ENCODE measurements around the gene ONECUT3. TPM values are rescaled to one million over a fixed set of nuclear protein-coding genes. Genes with fewer than 3 reads are reported as not detected.
A peak's percentile ranks its signal among the peaks of the same experiment; 100 is the strongest.
"Not testable (repeated sequence)": the region's sequence is repeated elsewhere in the genome, so short reads cannot be mapped to it uniquely, and the experiment has no call there.

Gene ONECUT3
- total RNA-seq (2021) (0.05 TPM in 1 of 2 replicates, not detected in the other), Bru-seq, nascent RNA (percentile 10 among the genes with signal in this experiment), BruChase-seq, experiment 1, labeled RNA remaining after a 2-hour chase (percentile 13 among the genes with signal in this experiment), BruChase-seq, experiment 2, labeled RNA remaining after a 6-hour chase (percentile 17 among the genes with signal in this experiment)
- long read RNA-seq = 0 reads

DNA sequence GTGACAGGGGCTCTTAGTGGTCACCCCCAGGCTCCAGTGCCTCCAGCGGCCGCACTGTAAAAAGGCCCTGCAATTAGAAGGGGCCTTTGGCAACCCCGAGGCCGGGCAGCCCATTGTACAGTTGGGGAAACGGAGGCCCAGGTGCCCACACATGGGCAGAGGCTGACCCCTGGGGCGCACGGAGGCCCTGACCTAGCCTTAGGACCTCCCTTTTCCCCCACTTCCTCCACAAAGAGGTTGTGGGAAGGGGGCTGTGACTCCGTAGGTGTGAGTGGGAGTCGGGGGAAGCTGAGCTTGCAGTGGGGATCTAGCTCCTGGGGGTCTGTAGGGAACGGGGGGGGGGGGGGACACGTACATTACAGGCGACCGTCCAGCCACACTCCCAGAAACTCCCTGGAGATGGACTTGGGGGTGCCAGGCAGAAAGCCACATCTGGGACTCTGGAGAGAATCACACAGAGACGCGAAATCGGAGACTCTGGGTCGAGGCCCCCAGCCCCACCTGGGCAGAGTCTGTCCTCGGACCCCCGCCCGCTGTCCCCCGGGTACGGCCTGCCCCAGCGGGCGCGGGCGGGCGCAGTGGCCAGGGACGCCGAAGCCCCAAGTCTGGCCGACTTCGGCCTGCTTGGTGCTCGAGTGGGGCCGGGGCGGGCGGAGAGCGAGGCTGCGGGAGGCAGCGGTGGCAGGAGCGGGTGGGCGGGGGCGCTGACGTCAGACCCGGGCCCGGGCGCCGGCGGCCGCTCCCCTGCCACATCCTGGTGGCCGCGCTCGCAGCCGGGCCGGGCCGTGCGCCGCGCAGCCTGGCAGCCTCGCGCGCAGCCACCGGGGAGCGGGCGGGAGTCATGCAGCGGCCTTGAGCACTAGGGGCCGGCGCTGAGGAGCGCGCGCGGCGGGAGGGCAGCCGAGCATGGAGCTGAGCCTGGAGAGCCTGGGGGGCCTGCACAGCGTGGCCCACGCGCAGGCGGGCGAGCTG, at the start of gene ONECUT3:
TSS of gene ONECUT3 (plus strand) at position 750 of the 972 bp plus-strand sequence. CDS start at position 907, 157 bp downstream.
- CTCF ChIA-PET = no interaction called here
- Histone ChIP-seq H3K4me2 (no peak within 1 kb of the TSS), H3K9me2 (ENCODE audit: insufficient read depth) (no peaks in the 10 kb centered on the region), H2AFZ (no peak within 1 kb of the TSS), H3K36me3 (ENCODE audit: low read depth) (no peaks in the 10 kb centered on the region), H3K4me3 (no peak within 1 kb of the TSS), H3K79me2 (ENCODE audit: low read depth) (no peaks in the 10 kb centered on the region), H4K20me1 (ENCODE audit: insufficient read depth) (no peaks in the 10 kb centered on the region), H3K27ac (no peak within 1 kb of the TSS), H3K4me1 (replicated peaks; ENCODE audit: insufficient read depth) (no peaks in the 10 kb centered on the region; the same call in 1 of the 2 replicates), H3K9me3 (ENCODE audit: insufficient read depth, low read depth) (no peaks in the 10 kb centered on the region), H3K27me3 (ENCODE audit: insufficient read depth, low read depth) (peaks cover 3% of the 10 kb centered on the region; the same call in 1 of the 2 replicates), H3F3A (ENCODE audit: insufficient read depth, low read depth) (peaks cover 7% of the 10 kb centered on the region; the same call in 1 of the 2 replicates)
- TF ChIP-seq, protein P1, sequence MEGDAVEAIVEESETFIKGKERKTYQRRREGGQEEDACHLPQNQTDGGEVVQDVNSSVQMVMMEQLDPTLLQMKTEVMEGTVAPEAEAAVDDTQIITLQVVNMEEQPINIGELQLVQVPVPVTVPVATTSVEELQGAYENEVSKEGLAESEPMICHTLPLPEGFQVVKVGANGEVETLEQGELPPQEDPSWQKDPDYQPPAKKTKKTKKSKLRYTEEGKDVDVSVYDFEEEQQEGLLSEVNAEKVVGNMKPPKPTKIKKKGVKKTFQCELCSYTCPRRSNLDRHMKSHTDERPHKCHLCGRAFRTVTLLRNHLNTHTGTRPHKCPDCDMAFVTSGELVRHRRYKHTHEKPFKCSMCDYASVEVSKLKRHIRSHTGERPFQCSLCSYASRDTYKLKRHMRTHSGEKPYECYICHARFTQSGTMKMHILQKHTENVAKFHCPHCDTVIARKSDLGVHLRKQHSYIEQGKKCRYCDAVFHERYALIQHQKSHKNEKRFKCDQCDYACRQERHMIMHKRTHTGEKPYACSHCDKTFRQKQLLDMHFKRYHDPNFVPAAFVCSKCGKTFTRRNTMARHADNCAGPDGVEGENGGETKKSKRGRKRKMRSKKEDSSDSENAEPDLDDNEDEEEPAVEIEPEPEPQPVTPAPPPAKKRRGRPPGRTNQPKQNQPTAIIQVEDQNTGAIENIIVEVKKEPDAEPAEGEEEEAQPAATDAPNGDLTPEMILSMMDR (conservative IDR thresholded peaks at IDR 0.05) = no peak
- TF ChIP-seq EZH2 (IDR thresholded peaks at IDR 0.05; ENCODE audit: low read depth) = no peak
- BruUV-seq (replicated peaks) = no TSS peak
- no peak for DNase-seq
- intact Hi-C loops (cut with micrococcal nuclease; ENCODE audit: unreplicated experiment) = no loop called here
- POLR2A ChIA-PET (ENCODE audit: unreplicated experiment) = no interaction called here

DNA sequence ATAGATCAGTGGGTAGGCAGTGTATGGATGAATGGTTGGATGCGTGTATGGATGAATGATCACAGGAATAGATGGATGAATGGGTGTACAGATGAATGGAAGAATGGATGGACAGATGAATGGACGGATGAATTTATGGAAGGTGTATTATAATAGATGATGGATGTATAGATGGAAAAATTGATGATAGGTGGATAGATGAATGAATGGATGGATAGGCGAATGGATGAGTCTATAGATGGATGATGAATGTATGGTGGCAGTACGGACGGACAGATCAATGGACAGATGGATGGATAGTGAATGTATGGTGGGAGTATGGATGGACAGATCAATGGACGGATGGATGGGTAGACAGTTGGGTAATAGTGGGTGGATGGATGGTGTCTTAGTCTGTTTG, 49.0 kb upstream of the ONECUT3 start:
- H3K36me3 ChIP-seq (ENCODE audit: low read depth) = no peaks in the 10 kb centered on the region
- POLR2A ChIA-PET (ENCODE audit: unreplicated experiment) = no interaction called here
- H3F3A ChIP-seq (ENCODE audit: insufficient read depth, low read depth) = no peaks in the 10 kb centered on the region; the same call in 1 of the 2 replicates
- DNase-seq = no peak
- CTCF ChIA-PET = no interaction called here
- H2AFZ ChIP-seq = no peak overlapping the region
- no peaks in the 10 kb centered on the region for H3K4me1 ChIP-seq (replicated peaks; ENCODE audit: insufficient read depth)
- H3K9me3 ChIP-seq (ENCODE audit: insufficient read depth, low read depth) = no peaks in the 10 kb centered on the region
- H3K27ac ChIP-seq = no peak overlapping the region
- H3K9me2 ChIP-seq (ENCODE audit: insufficient read depth) = no peaks in the 10 kb centered on the region
- intact Hi-C loops (cut with micrococcal nuclease; ENCODE audit: unreplicated experiment) = no loop called here
- no peak overlapping the region for H3K4me2 ChIP-seq
- no peak overlapping the region for H3K4me3 ChIP-seq
- BruUV-seq (replicated peaks) = no TSS peak
- TF ChIP-seq, protein P1 (conservative IDR thresholded peaks at IDR 0.05) = no peak
- TF ChIP-seq EZH2 (IDR thresholded peaks at IDR 0.05; ENCODE audit: low read depth) = no peak
- H4K20me1 ChIP-seq (ENCODE audit: insufficient read depth) = no peaks in the 10 kb centered on the region
- H3K79me2 ChIP-seq (ENCODE audit: low read depth) = no peaks in the 10 kb centered on the region
- peaks cover 21% of the 10 kb centered on the region for H3K27me3 ChIP-seq (ENCODE audit: insufficient read depth, low read depth)

DNA sequence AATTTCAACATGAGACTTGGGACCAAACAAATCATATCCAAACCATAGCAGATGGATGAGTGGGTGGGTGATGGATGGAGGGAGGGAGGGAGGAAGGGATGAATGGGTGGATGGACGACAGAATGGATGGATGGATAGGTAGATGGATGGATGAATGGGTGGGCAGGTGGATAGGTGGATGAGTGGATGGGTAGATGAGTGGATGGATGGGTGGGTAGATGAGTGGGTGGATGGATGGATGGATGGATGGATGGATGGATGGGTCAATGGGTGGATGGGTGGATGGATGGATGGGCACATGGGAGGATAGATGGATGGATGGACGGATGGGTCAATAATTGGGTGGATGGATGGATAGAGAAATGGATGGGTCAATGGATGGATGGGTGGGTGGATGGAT, 47.9 kb upstream of the ONECUT3 start:
- CTCF ChIA-PET = no interaction called here
- H3K27ac ChIP-seq = no peak overlapping the region
- no peak for TF ChIP-seq EZH2 (IDR thresholded peaks at IDR 0.05; ENCODE audit: low read depth)
- TF ChIP-seq, protein P1 (conservative IDR thresholded peaks at IDR 0.05) = no peak
- no peak overlapping the region for H3K4me2 ChIP-seq
- no peak for DNase-seq
- intact Hi-C loops (cut with micrococcal nuclease; ENCODE audit: unreplicated experiment) = no loop called here
- no peaks in the 10 kb centered on the region; the same call in 1 of the 2 replicates for H3F3A ChIP-seq (ENCODE audit: insufficient read depth, low read depth)
- H2AFZ ChIP-seq = no peak overlapping the region
- peaks cover 14% of the 10 kb centered on the region for H3K27me3 ChIP-seq (ENCODE audit: insufficient read depth, low read depth)
- H3K4me1 ChIP-seq (replicated peaks; ENCODE audit: insufficient read depth) = no peaks in the 10 kb centered on the region
- no peaks in the 10 kb centered on the region for H3K9me2 ChIP-seq (ENCODE audit: insufficient read depth)
- no peaks in the 10 kb centered on the region for H3K79me2 ChIP-seq (ENCODE audit: low read depth)
- no peaks in the 10 kb centered on the region for H4K20me1 ChIP-seq (ENCODE audit: insufficient read depth)
- no peaks in the 10 kb centered on the region for H3K9me3 ChIP-seq (ENCODE audit: insufficient read depth, low read depth)
- BruUV-seq (replicated peaks) = no TSS peak
- H3K4me3 ChIP-seq = no peak overlapping the region
- POLR2A ChIA-PET (ENCODE audit: unreplicated experiment) = no interaction called here
- no peaks in the 10 kb centered on the region for H3K36me3 ChIP-seq (ENCODE audit: low read depth)

DNA sequence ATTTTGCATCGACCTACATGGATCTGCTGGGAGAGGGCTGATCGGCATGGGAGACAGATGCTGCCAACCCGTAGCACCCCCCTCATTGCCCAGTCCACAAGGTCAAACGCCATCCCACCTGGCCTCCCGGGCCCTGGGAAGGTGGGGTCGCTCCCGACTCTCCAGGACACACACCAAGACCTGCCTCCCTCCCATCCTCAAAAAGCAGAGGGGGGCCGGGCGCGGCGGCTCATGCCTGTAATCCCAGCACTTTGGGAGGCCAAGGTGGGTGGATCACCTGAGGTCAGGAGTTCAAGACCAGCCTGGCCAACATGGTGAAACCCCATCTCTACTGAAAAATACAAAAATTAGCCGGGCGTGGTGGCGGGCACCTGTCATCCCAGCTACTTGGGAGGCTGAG, 46.7 kb upstream of the ONECUT3 start:
- DNase-seq; H3K4me3 ChIP-seq; H3K36me3 ChIP-seq (ENCODE audit: low read depth); H3F3A ChIP-seq (ENCODE audit: insufficient read depth, low read depth); H2AFZ ChIP-seq; H3K4me2 ChIP-seq; H4K20me1 ChIP-seq (ENCODE audit: insufficient read depth); BruUV-seq (replicated peaks); intact Hi-C loops (cut with micrococcal nuclease; ENCODE audit: unreplicated experiment); POLR2A ChIA-PET (ENCODE audit: unreplicated experiment); H3K9me2 ChIP-seq (ENCODE audit: insufficient read depth); H3K27me3 ChIP-seq (ENCODE audit: insufficient read depth, low read depth); H3K79me2 ChIP-seq (ENCODE audit: low read depth); H3K4me1 ChIP-seq (replicated peaks; ENCODE audit: insufficient read depth); H3K27ac ChIP-seq; CTCF ChIA-PET; H3K9me3 ChIP-seq (ENCODE audit: insufficient read depth, low read depth): not testable (repeated sequence)

Measured in PC-9 (cell line).